Smooth muscle cell (in vitro differentiated cells): ENCODE data around the gene AIF1L. TPM values are rescaled to one million over a fixed set of nuclear protein-coding genes. Genes with fewer than 3 reads are reported as not detected.

ENCODE experiments used
- DNase-seq: peaks from one replicate; lab custom pipeline; 2025; ENCODE audit not compliant: unreplicated experiment; lab: John Stamatoyannopoulos, UW
- H2AFZ ChIP-seq: fragments of 200-600 bp; sonication (generic); 2 replicates; pipeline ENCODE4 v1.6.0; 2016; ENCODE audit warnings: antibody characterized with exemption, low read depth, mild to moderate bottlenecking
- H3F3A ChIP-seq: fragments of 200-600 bp; sonication (generic); 2 replicates; pipeline ENCODE4 v1.6.0; 2017; ENCODE audit warnings: antibody characterized with exemption, low read depth
- H3K27ac ChIP-seq: fragments of 200-600 bp; sonication (generic); 2 replicates; pipeline ENCODE4 v1.5.1; 2016; ENCODE audit warnings: low read depth, mild to moderate bottlenecking
- H3K27me3 ChIP-seq: fragments of 200-600 bp; sonication (generic); 2 replicates; pipeline ENCODE4 v1.6.1; 2016; ENCODE audit warnings: low read depth, mild to moderate bottlenecking
- H3K36me3 ChIP-seq: fragments of 200-600 bp; sonication (generic); 2 replicates; pipeline ENCODE4 v1.5.1; 2016; ENCODE audit warnings: low read depth
- H3K4me1 ChIP-seq: fragments of 200-600 bp; sonication (generic); 2 replicates; pipeline ENCODE4 v1.5.1; 2016; ENCODE audit warnings: low read depth
- H3K4me2 ChIP-seq: fragments of 200-600 bp; sonication (generic); 2 replicates; pipeline ENCODE4 v1.6.0; 2016; ENCODE audit warnings: mild to moderate bottlenecking
- H3K4me3 ChIP-seq: fragments of 200-600 bp; sonication (generic); 2 replicates; pipeline ENCODE4 v1.5.1; 2016; ENCODE audit warnings: mild to moderate bottlenecking
- H3K79me2 ChIP-seq: fragments of 200-600 bp; sonication (generic); 2 replicates; pipeline ENCODE4 v1.6.0; 2016; ENCODE audit warnings: low read depth, mild to moderate bottlenecking
- H3K9ac ChIP-seq: fragments of 200-600 bp; sonication (generic); 2 replicates; pipeline ENCODE4 v1.6.0; 2016; ENCODE audit warnings: low read depth
- H3K9me3 ChIP-seq: fragments of 200-600 bp; sonication (generic); replicated peaks from 2 replicates; pipeline ENCODE4 v1.5.1; 2016; ENCODE audit warnings: low read depth
- H4K20me1 ChIP-seq: fragments of 200-600 bp; sonication (generic); 2 replicates; pipeline ENCODE4 v1.6.0; 2016; ENCODE audit warnings: low read depth
- WGBS: methylation state at CpG from one replicate; pipeline ENCODE4 v1.1.7; 2016; ENCODE audit warnings: low lambda C conversion rate; 5-methylcytosine and 5-hydroxymethylcytosine counted together
- polyA plus RNA-seq: library from polyadenylated mRNA; unstranded; fragments of >200 nt; fragmentation: Nextera tagmentation; extraction: Ambion mirVana; gene quantifications from 2 replicates; pipeline ENCODE4 v1.2.1, GENCODE V29; 2016
- total RNA-seq: library from RNA; depleted of rRNA; stranded (reverse); fragments of >200 nt; gene quantifications from 2 replicates; pipeline ENCODE4 v1.2.3, GENCODE V29; 2014
- TF ChIP-seq, protein P1 (sequence below): fragments of 200-600 bp; sonication (generic); IDR thresholded peaks from 2 replicates; pipeline ENCODE4 v1.5.1; 2017; ENCODE audit warnings: borderline replicate concordance, mild to moderate bottlenecking, antibody characterized with exemption; ENCODE audit not compliant: insufficient read depth, poor library complexity, severe bottlenecking

The AIF1L gene
- total and polyA plus RNA-seq, 2 experiments from 2014 or later, result 1.6 to 3.1 TPM

DNA sequence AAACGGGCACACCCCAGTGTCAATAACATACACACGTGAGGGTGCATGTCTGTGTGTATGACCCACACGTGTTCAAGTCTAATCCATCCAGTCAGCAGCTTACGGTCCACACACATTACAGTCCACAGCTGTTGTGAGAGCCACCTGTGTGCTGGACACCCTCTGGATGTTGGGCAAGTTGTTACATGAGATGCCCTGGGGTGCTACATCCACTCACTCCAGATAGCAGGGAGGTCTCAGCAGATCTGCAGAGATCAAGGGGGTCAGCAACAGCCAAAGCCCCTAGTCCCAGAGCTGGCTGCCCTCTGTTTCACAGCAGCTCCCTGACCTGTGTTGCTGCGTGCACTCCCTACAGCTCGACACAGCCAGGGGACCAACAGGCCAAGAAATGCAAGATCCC lies 4.3 kb upstream of the AIF1L start:
- Histone ChIP-seq H3K4me2 (no peak overlapping the region), H3K27ac (no peak overlapping the region), H3K27me3 (peaks cover 13% of the 10 kb centered on the region), H3K4me3 (no peak overlapping the region), H3K9me3 (no peaks in the 10 kb centered on the region), H3K36me3 (no peaks in the 10 kb centered on the region), H2AFZ (no peak overlapping the region), H3F3A (peaks cover 8% of the 10 kb centered on the region), H4K20me1 (no peaks in the 10 kb centered on the region), H3K79me2 (no peaks in the 10 kb centered on the region), H3K9ac (no peak overlapping the region), H3K4me1 (peaks cover 9% of the 10 kb centered on the region)
- TF ChIP-seq, protein P1, sequence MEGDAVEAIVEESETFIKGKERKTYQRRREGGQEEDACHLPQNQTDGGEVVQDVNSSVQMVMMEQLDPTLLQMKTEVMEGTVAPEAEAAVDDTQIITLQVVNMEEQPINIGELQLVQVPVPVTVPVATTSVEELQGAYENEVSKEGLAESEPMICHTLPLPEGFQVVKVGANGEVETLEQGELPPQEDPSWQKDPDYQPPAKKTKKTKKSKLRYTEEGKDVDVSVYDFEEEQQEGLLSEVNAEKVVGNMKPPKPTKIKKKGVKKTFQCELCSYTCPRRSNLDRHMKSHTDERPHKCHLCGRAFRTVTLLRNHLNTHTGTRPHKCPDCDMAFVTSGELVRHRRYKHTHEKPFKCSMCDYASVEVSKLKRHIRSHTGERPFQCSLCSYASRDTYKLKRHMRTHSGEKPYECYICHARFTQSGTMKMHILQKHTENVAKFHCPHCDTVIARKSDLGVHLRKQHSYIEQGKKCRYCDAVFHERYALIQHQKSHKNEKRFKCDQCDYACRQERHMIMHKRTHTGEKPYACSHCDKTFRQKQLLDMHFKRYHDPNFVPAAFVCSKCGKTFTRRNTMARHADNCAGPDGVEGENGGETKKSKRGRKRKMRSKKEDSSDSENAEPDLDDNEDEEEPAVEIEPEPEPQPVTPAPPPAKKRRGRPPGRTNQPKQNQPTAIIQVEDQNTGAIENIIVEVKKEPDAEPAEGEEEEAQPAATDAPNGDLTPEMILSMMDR, result no peak
- DNase-seq, result no peak
- WGBS, result 83% methylated on average over 6 of the region's 6 CpGs

DNA sequence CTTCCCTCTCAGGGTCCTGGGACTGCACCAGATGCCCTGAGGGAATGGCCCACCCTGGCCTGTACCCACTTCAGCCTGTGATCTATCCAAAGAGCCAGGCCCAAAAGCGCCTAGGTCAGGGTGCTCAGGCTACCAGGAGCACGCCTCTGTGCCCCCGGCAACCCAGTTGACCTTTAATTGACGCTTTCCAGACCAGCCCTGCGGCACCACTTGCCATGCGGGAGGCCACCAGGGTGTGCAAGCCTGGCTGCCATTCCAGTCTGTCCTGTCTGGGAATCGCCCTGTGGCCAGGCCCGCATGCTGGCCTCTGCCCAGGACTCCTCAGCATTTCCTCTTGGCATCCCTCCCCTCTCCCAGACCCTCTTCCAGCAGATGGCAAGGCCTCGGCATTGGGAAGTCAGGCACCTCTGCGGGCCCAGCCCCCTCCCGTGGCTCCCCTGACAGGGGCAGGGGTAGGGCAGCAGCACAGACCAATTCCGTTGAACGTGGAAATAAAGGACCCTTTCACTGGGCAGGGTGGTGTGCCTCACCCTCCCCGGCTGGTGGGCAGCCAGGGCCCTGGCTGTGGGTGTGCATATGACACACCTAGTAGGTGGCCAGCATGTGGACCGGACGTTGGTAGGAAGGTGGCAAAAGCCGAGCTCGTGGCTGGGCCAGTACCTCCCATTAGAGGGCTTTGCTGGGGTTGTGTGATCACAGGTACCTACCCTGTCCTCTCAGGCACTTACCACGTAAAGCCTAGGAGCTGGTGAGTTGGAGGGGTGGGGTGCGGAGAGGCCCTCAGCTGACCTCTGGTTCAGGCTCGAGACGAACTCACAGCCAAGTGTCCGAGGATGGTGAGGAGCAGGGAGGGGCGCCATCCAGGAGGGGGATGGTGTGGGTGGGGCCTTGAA lies 3.5 kb upstream of the AIF1L start:
- H3K9me3 ChIP-seq, result no peaks in the 10 kb centered on the region
- H4K20me1 ChIP-seq, result no peaks in the 10 kb centered on the region
- H3K79me2 ChIP-seq, result no peaks in the 10 kb centered on the region
- H2AFZ ChIP-seq, result no peak overlapping the region
- no peak for DNase-seq
- peaks cover 16% of the 10 kb centered on the region for H3K4me1 ChIP-seq
- H3F3A ChIP-seq, result peaks cover 9% of the 10 kb centered on the region
- no peak overlapping the region for H3K4me3 ChIP-seq
- no peaks in the 10 kb centered on the region for H3K36me3 ChIP-seq
- H3K4me2 ChIP-seq, result no peak overlapping the region
- peaks cover 15% of the 10 kb centered on the region for H3K27me3 ChIP-seq
- 73% methylated on average over 19 of the region's 24 CpGs for WGBS
- no peak overlapping the region for H3K27ac ChIP-seq
- no peak overlapping the region for H3K9ac ChIP-seq
- TF ChIP-seq, protein P1, result no peak

DNA sequence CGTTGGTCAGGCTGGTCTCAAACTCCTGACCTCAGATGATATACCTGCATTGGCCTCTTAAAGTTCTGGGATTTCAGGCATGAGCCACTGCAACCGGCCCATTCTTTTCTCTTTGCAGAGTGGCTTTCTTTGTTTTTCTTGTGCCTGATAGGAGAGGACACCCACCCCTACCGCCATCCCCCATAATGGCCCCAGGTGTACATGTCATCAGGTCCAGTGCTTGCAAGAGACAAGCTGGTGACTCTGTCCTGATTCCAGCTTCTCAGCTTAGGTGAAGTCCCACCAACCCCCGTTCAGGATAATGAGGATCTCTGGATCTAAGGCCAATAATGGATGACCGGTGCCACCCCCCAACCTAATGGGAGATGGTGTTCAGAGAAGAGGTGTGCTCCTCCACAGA lies 2.3 kb upstream of the AIF1L start:
- Histone ChIP-seq H3F3A (peaks cover 9% of the 10 kb centered on the region), H3K27ac (no peak overlapping the region), H3K4me3 (no peak overlapping the region), H3K36me3 (no peaks in the 10 kb centered on the region), H3K4me1 (peaks cover 27% of the 10 kb centered on the region), H4K20me1 (no peaks in the 10 kb centered on the region), H2AFZ (no peak overlapping the region), H3K27me3 (peaks cover 15% of the 10 kb centered on the region), H3K9me3 (no peaks in the 10 kb centered on the region), H3K4me2 (no peak overlapping the region), H3K9ac (no peak overlapping the region), H3K79me2 (no peaks in the 10 kb centered on the region)
- WGBS, result 89% methylated on average over 5 of the region's 5 CpGs
- TF ChIP-seq, protein P1, result no peak
- DNase-seq, result no peak
